Gastrocnemius medialis (tissue), 4 donors: Measurements from ENCODE around the gene PCAT7.

ENCODE experiments used
- CTCF ChIP-seq, 5 experiments: fragments of 450-650 bp in 3 of 5; fragments of 200-600 bp in 2 of 5; sonication (generic) in 2 of 5; IDR thresholded peaks in 4 of 5; conservative IDR thresholded peaks in 1 of 5; 1 replicate in 4 of 5; 2 replicates in 1 of 5; pipeline ENCODE4 v1.5.1; 2016 to 2019; ENCODE audit warnings: antibody characterized with exemption in 5 of 5, mild to moderate bottlenecking in 3 of 5, moderate library complexity in 3 of 5
- POLR2A ChIP-seq, 2 donors: fragments of 450-650 bp; IDR thresholded peaks; one replicate each; pipeline ENCODE4 v1.6.1; 2017; ENCODE audit warnings: antibody characterized with exemption in 2 of 2, mild to moderate bottlenecking in 2 of 2, moderate library complexity in 2 of 2

GRCh38 chr9:94533155-94533554, 21.7 kb upstream of the PCAT7 start:
- TF ChIP-seq CTCF (IDR thresholded peaks at IDR 0.05 in 4 of 5, conservative IDR thresholded peaks at IDR 0.05 in 1 of 5) (no peak), POLR2A (IDR thresholded peaks at IDR 0.05) (no peak)
